GM21529 (cell line): ENCODE data around the gene CLEC4M.
"Not testable (repeated sequence)": the region's sequence is repeated elsewhere in the genome, so short reads cannot be mapped to it uniquely, and the experiment has no call there.

Source experiments
- ATAC-seq: cut with Tn5 transposase; IDR thresholded peaks from one replicate; pipeline ENCODE4 v1.9.1; 2021; ENCODE audit not compliant: unreplicated experiment

The CLEC4M gene

DNA sequence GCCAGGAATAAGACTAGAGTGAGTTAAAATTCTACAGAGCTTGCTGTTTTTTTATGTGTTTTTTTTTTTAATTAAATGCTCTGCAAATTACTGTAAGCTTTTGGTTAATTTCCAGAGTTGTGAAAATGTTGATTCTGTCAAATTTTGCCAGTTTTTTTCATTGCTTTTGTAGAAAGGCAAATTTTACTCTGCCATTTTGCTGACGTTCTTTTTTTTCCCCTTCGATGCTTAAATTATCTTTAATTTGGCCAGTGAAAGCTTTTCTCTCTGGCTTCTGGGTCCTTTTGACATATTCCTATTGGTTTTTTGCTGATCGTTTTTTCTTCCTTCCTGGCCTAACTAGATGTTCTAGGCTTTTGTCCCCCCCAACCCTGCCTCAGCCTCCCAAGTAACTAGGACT, 43.2 kb downstream of the CLEC4M start:
- ATAC-seq: no peak

GRCh38 chr19:7806876-7807275, 43.8 kb downstream of the CLEC4M start:
- ATAC-seq: no peak

GRCh38 chr19:7808108-7808507, 45.1 kb downstream of the CLEC4M start:
- ATAC-seq: no peak

DNA sequence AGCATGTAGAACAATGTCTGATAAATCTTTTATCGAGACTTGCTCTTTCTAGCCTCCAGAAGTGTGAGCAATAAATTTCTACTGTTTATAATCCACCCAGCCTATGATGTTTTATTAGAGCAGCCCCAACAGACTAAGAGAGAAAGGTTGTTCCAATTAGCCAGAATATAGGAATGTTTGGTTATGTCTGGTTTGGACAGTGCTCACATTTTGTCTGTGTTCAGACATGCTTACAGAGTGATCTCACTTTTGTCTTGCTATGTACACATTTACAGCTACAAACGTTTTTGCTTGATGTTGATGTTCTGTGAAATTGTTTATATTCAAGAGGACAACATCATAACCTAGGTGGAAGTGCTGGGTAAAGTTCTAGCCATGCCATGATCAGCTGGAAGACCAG, 48.9 kb downstream of the CLEC4M start:
- ATAC-seq: no peak

- ATAC-seq: no peak
Observed at GRCh38 chr19:7815325-7815724, 52.3 kb downstream of the CLEC4M start.

- ATAC-seq: not testable (repeated sequence)
Observed at GRCh38 chr19:7816040-7816439, 53.0 kb downstream of the CLEC4M start.

GRCh38 chr19:7817801-7818200, 54.8 kb downstream of the CLEC4M start:
- no peak for ATAC-seq

DNA sequence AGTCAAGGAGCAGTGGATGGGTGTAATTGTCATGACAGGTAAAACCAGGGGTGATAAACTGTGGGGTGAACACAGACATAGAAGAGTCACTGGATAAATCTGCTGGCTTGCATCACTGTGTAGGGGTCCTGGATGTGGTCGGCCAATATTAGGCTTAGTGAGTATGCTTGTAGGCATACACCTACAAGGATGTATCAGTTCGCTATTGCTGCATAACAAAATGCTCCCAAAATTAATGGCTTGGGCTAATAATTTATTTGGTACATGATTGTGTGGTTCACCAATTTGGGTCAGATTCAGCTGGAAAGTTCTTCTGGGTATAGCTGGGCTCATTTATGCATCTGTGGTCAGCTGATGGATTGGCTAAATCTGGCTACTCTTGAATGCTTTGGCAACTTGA, 55.8 kb downstream of the CLEC4M start:
- no peak for ATAC-seq
